SU-DHL-6 (cell line): ENCODE results near the gene MCU.

Experiments
- EZH2phosphoT487 ChIP-seq: fragments of 200-600 bp; sonication (generic), shearing (Covaris generic); conservative IDR thresholded peaks from 2 replicates; pipeline ENCODE4 v1.6.1; 2018; ENCODE audit warnings: mild to moderate bottlenecking, antibody characterized with exemption, low read length, moderate library complexity, mixed read lengths
- TF ChIP-seq, protein P1 (sequence below): fragments of 200-600 bp; sonication (generic); IDR thresholded peaks from one replicate; pipeline ENCODE4 v1.5.1; 2017; ENCODE audit warnings: antibody characterized with exemption, mild to moderate bottlenecking, low read length, moderate library complexity; ENCODE audit not compliant: insufficient read depth, poor library complexity, severe bottlenecking

- TF ChIP-seq, protein P1, sequence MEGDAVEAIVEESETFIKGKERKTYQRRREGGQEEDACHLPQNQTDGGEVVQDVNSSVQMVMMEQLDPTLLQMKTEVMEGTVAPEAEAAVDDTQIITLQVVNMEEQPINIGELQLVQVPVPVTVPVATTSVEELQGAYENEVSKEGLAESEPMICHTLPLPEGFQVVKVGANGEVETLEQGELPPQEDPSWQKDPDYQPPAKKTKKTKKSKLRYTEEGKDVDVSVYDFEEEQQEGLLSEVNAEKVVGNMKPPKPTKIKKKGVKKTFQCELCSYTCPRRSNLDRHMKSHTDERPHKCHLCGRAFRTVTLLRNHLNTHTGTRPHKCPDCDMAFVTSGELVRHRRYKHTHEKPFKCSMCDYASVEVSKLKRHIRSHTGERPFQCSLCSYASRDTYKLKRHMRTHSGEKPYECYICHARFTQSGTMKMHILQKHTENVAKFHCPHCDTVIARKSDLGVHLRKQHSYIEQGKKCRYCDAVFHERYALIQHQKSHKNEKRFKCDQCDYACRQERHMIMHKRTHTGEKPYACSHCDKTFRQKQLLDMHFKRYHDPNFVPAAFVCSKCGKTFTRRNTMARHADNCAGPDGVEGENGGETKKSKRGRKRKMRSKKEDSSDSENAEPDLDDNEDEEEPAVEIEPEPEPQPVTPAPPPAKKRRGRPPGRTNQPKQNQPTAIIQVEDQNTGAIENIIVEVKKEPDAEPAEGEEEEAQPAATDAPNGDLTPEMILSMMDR = no peak
- TF ChIP-seq EZH2phosphoT487 = no peak
Measured at GRCh38 chr10:72814099-72814790, 122.3 kb downstream of the MCU start.
